HG03457 (cell line): ENCODE results near the gene HTRA3.

Experiments used
- ATAC-seq: cut with Tn5 transposase; IDR thresholded peaks from one replicate; pipeline ENCODE4 v1.9.1; 2021; ENCODE audit warnings: moderate number of reproducible peaks; ENCODE audit not compliant: unreplicated experiment

Gene HTRA3

DNA sequence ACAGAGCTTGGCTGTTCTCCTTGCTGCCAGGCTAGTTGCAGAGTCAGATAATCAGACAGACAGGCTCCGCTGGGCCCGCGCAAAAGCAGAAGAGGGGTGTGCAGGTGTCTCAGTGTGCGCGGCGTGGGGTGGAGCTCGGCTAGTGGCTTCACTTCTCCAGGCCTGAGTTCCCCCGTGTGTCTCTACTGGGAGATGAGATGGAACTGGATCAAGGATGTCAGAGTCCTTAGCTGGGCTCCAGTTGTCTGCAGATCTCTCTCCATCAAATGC, 21.1 kb downstream of the HTRA3 start:
- ATAC-seq = no peak

DNA sequence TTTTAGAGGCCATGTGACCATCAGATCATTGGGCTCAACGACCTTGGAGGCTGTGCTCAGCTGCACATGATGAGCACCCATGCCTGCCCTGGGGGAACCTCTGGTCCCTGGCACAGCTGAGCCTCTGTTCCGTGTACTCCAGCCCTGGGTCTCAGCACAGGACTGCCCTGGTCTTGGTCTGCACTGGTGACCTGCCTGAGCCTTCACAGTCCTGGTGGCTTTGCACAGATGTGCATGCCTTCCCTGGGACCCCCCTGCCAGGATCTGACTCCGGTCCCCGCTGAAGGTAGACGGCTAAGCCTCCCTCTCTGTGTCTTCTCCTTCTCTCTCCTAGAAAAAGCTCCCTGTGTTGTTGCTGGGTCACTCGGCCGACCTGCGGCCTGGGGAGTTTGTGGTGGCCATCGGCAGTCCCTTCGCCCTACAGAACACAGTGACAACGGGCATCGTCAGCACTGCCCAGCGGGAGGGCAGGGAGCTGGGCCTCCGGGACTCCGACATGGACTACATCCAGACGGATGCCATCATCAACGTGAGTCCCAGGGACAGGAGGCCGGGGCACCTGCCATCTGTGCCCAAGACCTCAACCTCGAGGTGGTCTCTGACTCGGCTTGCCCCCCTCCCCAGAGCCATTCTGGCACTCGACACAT, 21.6 kb downstream of the HTRA3 start:
- no peak for ATAC-seq

DNA sequence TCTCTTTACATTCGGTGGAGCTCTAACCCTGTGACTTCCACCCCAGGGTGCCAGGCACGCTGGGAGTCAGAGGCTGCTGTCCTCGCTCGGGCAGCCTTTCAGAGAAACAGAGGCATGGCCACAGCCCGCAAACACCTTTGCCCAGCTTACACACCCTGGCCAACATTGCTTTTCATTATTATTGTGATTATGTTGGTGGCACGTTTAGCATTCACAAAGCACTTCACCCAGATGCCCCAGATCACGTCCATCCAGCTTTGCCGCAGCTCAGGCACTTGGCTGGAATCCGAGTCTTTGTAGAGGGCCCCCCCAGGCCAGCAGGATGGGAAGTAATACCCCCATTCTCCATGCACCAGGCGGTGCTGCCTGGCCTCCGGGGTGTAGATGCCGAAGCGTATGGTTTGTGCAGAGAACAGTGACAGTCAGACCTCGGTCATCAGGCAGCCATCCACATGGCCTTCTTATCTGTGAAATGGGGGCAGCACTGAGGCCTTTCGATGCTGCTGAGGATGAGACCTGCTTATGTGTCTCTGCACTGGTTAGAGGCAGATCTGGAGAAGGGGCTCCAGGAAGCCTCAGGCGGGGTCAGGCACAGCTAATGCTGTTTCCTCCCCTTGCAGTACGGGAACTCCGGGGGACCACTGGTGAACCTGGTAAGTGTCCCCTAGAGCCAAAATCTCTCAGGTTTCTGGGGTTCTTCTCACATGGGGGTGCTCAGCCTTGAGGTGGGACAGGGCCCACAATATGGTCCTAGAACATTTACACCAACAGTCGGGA, 22.3 kb downstream of the HTRA3 start:
- no peak for ATAC-seq

DNA sequence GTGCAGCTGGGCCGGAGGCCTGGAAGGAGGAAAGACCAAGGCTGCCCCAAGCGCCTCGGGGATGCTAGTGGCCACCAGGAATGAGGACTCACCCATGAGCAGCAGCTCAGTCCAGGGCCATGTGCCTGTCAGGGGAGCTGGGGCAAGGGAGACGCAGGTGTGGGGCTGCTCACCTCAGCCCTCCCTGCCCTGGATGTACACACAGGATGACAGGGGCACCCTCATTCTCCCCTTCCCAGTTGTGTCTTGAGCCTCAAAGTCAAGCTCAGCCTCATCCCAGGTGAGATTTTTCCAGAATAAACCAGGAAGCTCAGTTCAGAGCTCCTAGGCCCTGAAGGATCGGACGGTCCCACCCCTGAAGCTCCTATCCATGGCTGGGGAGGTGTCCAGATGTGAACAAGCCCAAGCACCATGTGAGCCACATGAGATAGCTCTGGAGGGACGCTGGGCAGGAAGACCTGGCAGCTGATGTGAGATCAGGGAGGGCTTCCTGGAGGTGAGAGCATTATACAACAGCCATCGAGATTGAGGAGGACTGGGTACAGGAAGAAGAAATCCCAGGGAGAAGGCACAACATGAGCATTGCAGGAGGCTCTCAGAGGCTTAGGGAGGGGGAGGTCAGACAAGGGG, 23.0 kb downstream of the HTRA3 start:
- ATAC-seq = no peak

DNA sequence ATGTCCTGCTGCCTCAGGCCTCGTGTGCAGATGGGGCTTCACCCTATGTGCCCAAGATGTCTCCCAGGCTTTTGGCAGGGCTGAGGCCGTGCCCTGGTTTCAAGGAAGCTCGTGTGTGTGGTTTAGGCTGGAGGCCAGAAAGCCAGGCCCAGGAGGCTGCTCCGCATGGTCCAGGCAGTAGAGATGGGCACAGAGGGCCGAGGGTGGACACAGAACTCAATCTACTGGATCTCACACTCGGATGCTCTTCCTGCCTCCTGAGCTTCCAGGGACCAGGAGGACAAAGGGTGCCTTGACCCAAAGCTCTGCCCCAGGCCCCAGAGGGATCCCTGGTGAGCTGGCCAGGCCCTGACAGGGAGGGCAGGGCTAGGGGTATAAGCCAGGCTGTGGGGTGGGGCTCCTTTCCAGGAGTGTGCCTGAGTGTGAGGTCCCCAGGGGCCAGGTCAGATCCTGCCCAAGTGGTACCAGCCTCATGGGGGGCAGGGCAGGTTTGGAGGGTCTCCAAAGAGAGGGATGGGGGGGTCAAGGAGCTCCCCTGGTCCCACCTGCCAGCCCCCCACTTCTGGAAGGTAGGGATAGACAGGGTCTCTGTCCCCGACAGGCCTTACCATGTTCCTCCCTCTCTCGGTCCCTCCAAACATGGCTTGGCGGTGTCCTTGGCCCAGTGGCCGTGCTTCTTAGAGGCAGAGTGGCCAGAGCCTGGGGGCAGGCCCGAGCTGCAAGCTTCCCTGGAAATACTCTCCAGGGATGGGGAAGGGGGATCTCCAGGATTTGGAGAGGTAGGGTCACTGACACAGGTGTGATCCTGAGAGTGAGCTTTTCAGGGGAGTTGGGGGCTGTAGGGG, 23.8 kb downstream of the HTRA3 start:
- no peak for ATAC-seq

DNA sequence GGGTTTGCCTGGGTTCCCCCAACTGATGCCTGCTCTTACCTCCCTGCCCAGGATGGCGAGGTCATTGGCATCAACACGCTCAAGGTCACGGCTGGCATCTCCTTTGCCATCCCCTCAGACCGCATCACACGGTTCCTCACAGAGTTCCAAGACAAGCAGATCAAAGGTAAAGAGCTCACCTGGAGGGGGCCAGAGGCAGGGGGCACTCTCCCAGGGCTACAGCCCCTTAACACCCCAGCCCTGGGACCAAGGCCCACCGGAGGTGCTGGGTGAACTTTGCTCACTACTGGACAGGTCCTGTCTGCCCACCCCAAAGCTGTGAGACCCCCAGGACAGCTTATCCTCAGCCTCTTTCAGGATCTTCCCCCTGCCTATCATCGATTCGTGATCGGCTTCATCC, 24.5 kb downstream of the HTRA3 start:
- ATAC-seq = no peak

DNA sequence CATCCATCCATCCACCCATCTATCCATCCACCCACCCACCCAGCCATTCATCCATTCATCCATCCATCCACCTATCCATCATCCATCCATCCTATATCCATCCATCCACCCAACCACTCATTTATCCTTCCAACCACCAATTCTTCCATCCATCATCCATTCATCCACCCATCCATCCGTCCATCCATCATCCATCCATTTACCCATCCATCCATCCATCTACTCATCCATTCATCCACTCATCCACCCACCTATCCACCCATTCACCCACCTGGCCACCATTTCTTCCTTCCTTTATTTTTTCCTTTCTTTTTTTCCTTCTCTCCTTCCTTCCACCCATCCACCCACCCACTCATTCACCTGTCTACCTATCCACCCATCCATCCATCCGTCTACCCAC, 25.2 kb downstream of the HTRA3 start:
- ATAC-seq = no peak

DNA sequence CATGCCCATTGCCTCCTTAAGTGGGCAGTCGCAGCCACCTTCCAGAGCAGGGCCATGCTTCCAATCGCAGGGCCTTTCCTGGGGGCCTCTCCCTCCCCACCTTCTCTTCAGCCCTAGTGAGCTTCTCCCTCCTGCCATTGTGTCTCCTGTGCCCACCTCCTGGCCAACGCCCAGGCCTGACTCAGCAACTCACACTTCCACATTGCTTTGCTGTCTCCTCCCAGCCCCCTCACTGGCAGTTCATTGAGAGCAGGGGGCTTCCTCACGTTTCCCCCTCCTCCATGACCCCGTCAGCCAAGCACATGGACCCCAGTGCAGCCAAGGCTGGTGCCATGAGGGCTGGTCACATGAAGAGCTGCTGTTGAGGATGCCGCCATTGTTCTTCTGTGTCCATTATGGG, 25.9 kb downstream of the HTRA3 start:
- no peak for ATAC-seq

DNA sequence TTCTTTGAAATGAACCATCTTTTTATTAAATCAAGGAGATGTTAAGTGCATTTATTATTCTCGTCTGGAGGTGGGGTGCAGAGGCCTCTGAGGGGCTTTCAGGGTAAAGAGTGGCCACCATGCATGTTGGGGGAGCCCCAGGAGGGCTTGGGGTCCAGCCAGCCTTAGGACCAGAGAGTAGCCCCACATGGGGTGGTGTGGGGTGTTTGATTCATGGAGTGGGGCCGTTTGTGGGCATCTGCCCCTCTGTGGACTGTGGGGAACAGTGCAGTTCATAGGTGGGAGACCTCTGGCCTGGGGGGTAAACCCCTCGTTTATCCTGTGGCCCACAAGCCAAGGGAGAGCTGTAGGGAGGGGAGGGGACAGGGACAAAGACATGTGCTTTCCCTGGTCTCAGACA, 26.9 kb downstream of the HTRA3 start:
- ATAC-seq = no peak

DNA sequence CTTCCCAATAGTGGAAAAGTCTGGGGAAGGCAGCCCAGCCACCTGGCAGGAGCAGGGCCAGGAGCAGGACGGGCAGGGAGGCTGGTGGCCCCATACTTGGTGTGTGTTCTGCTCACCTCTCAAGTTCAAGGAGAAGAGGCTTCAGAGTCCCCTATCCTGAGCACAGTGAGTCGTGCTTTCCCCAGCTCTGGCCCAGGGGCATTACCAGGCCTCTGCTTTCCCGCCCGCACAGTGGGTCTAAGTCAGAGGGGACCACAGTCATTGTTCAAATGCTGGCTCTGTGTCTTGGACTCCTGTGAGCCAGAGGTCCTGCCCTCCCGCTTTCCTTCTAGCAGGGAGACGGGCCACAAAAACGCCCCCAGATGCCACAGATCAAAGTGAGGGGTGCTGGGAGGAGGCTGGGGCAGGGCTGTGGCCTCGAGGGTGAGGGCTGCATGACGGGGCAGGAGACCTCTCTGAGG, 27.6 kb downstream of the HTRA3 start:
- ATAC-seq = no peak

DNA sequence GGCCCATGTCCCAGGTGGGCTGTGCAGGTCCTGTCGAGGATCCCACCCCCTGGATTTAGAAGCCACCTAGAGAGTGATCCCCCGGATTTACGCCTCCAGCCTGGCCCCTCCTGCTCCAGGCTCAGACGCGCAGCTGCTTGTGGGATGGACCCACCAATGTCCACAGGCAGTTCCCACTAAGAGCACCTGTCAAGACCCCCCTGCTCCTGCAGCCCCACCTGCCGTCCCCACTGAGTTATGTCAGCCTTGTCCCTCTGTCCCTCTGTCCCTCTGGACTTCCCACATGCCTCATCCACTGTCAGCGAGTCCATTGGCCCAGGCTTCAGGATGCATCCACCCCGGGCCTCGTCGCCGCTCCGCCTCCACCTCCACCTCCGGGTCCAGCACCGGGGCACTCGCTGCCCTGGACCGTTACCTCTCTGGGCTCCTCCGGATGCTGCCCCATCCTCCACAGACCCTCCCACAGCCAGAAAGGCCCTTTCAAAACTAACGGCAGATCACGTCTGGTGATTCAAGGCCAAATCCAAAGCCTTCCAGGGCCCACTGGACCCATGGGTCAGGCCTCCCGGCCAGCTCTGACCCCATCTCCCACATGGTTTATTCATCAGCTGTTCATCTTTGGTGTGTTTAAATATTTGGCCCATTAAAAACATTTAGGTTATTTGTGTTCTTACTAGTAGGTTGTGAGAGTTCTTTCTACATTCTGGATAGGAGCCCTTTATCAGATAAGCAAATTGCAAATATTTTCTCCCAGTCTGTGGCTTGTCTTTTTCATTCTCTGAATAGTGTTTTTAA, 28.3 kb downstream of the HTRA3 start:
- no peak for ATAC-seq

DNA sequence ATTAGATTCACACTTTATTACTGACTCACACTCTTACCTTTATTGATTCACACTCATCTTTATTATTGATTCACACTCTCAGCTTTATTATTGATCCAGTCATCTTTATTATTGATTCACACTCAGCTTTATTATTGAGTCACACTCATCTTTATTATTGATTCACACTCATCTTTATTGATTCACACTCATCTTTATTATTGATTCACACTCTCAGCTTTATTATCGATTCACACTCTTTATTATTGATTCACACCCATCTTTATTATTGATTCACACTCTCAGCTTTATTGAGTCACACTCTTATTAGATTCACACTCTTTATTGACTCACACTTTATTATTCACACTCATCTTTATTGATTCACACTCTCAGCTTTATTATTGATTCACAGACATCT, 31.3 kb downstream of the HTRA3 start:
- no peak for ATAC-seq

DNA sequence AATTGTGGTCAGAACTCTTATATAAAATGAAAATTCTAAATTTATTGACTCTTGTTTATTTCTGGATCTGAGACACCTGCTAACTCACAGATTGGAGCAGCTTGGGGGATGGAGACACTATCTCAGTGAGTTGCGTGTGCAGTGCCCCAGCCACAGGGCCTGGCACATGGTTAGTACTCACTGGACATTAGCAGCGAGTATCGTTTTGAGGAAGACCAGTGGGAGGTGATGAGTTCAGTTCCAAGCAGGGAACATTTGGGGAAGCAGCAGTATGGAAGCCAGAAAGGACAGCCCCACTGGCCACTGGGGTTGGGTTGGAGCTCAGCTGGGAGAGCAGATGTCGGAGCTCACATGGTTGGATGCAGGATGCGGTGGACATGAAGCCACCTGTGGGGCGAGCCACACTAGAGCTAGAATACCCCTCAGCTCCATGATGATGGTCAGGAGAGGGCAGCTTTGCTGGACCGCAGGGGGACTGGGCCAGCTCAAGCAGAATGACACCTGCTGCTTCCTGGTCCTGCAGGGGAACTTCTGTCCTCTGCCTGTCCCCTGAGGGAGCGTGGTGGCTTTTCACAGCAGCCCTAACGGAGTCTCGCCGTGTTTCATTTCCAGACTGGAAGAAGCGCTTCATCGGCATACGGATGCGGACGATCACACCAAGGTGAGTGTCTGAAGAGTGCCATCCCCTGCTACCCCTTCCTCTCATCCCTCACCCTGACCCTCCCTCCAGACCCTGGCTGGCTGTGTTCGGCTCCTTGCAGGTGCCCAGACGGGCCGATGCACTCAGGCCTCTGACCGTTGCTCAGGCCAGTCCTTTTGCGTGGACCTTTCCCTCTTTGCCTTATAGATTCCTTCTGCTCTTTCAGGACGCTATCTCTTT, 32.5 kb downstream of the HTRA3 start:
- ATAC-seq = no peak

DNA sequence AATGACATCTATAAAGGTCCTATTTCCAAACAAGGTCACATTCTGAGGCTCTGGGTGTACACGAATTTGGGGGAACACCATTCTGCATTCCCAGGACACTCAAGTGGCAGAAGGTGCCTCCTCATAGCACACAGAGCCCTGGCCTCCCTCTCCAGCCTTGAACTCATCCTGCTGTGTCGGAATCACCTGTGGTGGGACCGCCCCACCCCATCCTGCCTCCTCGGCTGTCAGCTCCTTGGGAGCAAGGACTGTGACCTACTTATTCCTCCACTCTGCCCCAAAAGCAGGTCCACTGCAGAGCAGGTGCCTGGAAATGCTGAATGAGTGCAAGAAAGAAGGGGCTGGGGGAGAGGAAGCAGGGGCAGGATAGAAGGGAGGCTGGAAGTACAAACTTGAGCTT, 33.5 kb downstream of the HTRA3 start:
- no peak for ATAC-seq

DNA sequence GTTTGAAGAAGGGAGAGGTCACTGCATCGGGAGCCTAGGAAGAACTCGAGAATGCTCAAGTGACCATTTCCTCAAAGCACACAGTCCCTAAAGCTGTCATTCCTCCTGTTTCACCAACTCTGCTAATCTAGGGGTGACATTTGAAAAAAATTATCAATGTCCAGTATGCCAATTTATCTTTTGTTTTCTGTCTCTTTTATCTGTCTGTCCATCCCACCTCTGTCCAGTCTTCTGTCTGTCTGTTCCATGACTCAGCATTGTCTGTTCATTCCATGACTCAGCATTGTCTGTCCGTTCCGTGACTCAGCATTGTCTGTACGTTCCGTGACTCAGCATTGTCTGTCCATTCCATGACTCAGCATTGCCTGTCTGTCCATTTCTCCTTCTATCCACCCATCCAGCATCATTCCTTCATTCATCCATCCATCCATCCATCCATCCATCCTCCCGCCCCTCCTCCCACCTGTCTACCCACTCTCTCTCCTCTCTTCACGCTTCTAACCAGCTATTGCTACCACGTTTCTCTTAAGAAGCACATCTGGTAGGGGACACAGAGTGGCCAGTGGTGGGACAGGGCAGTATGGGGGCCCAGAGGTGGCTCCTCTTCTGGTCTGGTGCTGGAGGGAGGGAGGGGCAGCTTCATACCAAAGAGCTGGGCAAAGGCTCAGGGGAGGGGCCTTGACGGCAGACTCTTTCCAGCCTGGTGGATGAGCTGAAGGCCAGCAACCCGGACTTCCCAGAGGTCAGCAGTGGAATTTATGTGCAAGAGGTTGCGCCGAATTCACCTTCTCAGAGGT, 34.1 kb downstream of the HTRA3 start:
- ATAC-seq = no peak

DNA sequence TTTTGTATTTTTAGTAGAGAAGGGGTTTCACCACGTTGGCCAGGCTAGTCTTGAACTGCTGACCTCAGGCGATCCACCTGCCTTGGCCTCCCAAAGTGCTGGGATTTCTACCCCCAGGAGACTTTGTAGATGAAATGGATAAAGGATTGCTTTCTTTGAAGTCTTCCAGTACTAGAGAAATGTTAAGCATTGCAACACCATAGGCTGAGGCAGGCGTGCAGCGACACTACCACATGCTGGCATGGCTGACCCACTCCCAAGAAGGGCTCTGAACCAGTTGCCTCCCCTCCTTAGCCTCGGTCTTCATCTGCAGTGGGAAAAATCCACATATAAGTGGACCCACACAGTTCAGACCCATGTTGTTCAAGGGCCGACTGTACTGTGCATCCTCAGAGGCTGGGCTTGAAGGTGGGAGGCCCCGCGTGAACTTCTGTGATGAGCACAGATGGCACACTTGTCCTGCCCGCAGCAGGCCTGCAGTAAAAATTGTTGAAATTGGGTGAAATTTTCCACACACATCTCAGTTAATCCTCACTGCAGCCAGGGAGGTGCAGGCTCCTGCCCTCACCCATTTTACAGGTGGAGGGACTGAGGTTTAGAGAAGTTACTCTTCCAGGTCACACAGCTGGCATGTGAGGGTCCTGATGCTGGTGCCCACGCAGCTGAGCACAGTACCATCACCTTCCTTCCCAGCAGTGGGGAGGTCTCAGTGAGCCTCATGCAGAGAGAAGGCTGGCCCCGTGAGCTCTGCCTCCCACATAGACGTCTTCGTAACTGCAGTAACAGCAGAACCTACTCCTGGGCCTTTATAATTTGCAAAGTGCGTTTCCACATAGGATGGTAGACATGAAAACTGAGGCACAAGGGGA, 35.5 kb downstream of the HTRA3 start:
- no peak for ATAC-seq

DNA sequence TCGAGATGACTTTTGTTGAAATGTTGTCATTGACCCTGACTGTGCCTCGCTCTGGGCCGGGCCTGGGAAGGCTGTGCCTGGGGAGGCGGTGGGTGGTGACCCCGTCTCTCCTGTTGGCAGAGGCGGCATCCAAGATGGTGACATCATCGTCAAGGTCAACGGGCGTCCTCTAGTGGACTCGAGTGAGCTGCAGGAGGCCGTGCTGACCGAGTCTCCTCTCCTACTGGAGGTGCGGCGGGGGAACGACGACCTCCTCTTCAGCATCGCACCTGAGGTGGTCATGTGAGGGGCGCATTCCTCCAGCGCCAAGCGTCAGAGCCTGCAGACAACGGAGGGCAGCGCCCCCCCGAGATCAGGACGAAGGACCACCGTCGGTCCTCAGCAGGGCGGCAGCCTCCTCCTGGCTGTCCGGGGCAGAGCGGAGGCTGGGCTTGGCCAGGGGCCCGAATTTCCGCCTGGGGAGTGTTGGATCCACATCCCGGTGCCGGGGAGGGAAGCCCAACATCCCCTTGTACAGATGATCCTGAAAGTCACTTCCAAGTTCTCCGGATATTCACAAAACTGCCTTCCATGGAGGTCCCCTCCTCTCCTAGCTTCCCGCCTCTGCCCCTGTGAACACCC, 36.4 kb downstream of the HTRA3 start:
- ATAC-seq = no peak
